NCI-H2196 treated with DMSO at 0.1 percent for 48 hours (cell line): ENCODE results near the gene NR1I2.

ENCODE experiments used
- DNase-seq: peaks from one replicate; lab custom pipeline; 2025; ENCODE audit not compliant: unreplicated experiment; lab: John Stamatoyannopoulos, UW

Gene NR1I2

GRCh38 chr3:119781330-119782198, at the start of gene NR1I2:
Gene NR1I2, plus strand, starts transcription at chr3:119782101.
- DNase-seq: no peak

DNA sequence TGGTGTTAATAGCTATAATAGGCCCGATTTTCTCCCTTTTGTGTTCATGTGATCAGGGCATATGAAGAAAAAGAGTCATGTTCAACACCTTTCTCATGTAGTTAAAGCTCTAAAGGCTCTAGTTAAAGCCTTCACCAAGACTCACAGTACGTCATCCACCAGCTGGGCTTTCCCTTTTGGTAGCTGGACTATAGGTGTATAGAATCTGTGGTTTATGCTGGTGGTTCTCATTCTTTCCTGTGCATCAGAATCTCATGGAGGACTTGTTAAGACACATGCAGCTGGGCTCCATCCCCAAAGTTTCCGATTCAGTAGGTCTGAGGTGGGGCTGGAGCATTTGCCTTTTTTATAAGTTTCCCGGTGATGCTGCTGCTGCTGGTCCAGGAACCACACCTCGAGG, 48.1 kb upstream of the NR1I2 start:
- DNase-seq: no peak

DNA sequence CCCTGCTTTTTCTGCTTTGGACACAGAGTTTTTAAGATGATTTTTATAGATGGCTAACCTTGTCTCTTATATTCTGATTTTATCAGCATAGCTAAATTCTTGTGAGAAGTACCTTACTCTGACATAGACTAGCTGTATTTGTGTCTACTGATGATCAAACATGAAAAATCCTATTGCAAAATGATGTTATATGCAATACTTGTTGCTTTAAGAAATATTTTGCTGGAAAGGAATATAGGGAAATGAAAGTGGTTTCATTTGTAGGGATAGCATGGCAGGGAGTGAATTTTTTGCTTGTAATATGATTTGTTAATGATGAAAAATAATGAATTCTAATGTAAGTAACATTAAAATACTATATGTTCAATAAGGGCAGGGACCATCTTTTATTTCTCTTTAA, 43.2 kb upstream of the NR1I2 start:
- DNase-seq: no peak

- no peak for DNase-seq
Measured at GRCh38 chr3:119741657-119742590, 40.0 kb upstream of the NR1I2 start.

DNA sequence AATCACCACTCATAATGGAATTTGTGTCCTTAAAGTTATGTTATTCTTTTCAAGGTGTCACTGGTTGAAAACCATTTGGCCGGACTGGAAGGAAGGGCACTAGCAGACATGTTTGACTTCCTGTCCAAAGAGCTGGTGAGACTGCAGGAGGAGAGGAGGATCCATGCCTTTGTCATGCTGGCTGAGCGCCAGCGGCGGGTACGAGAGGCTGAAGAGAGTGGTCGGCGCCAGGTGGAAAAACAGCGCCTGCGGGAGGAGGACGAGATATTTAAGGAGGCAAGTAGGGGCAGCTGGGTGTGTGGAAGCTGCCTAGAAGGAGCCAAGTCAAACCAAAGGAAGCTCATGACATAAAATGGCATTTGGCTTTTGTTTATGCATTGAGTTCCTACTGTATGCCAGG, 38.0 kb upstream of the NR1I2 start:
- DNase-seq: no peak

DNA sequence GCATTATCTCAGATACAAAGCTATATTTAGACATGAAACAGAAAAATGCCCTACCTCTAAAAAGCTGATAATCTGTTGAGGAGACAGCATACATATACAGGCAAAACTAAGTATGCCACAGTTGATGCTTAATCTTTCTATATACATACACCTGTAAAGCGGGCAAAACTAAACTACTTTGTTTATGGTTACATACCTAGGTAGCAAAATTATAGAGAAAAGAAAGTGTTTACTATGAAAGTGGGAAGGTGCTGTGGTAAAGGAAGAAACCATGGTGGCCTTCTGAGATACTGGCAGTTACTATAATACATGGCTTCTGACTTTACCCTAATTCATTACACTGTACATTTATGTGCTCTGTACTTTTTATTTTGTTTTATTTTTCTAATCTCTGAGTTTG, 36.0 kb upstream of the NR1I2 start:
- DNase-seq: no peak

GRCh38 chr3:119746423-119746822, 35.5 kb upstream of the NR1I2 start:
- no peak for DNase-seq

- DNase-seq: no peak
Measured at GRCh38 chr3:119747357-119747756, 34.5 kb upstream of the NR1I2 start.

GRCh38 chr3:119748991-119749390, 32.9 kb upstream of the NR1I2 start:
- no peak for DNase-seq

DNA sequence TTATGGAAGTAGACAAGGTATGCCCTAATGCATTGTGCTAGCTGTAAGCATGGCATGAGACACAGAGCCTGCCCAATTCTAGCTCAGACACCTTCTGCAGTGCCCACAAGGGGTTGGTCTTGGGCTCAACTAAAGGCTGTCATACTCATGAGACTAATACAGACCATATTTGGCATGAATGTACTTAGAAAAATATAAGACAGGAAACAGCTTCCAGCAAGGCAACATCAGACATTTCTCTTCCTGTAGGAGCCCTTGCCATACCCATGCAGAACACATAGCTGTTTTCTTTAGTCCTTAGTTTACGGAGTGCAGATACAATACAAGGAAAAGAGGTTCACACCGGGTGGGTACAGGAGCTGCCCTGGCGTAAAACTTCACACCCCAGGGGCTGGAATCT, 30.5 kb upstream of the NR1I2 start:
- no peak for DNase-seq

DNA sequence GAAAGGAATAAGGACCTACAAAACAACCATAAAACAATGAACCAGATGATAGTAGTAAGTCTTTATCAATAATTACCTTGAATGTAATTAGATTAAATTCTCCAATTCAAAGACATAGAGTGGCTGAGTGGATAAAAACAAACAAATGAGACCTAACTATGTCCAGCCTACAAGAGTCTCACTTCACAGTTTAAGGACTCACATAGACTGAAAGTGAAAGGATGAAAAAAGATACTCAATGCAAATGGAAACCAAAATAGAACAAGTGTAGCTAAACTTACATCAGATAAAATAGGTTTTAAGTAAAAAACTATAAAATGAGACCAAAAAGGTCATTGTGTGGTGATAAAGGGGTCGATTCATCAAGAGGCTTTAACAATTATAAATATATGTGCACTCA, 21.9 kb upstream of the NR1I2 start:
- DNase-seq: no peak

DNA sequence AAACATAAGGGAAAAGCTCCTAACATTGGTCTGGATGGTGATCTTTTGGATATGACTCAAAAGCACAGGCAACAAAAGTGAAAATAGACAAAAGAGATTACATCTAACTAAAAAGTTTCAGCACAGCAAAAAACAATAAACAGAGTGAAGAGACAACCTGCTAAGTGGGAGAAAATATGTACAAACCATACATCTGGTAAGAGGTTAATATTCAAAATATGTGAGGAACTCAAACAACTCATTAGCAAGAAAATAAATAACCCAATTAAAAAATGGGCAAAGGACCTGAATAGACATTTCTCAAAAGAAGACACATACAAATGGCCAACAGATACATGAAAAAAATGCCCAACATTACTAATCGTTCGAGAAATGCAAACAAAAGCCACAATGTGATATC, 19.0 kb upstream of the NR1I2 start:
- no peak for DNase-seq

- DNase-seq: no peak
Measured at GRCh38 chr3:119763466-119763865, 18.4 kb upstream of the NR1I2 start.

GRCh38 chr3:119765239-119765638, 16.7 kb upstream of the NR1I2 start:
- no peak for DNase-seq

- no peak for DNase-seq
Measured at GRCh38 chr3:119767936-119768601, 13.8 kb upstream of the NR1I2 start.

- DNase-seq: no peak
Measured at GRCh38 chr3:119768668-119769393, 13.1 kb upstream of the NR1I2 start.

GRCh38 chr3:119769394-119770149, 12.3 kb upstream of the NR1I2 start:
- DNase-seq: no peak

GRCh38 chr3:119774444-119774843, 7.5 kb upstream of the NR1I2 start:
- DNase-seq: no peak

DNA sequence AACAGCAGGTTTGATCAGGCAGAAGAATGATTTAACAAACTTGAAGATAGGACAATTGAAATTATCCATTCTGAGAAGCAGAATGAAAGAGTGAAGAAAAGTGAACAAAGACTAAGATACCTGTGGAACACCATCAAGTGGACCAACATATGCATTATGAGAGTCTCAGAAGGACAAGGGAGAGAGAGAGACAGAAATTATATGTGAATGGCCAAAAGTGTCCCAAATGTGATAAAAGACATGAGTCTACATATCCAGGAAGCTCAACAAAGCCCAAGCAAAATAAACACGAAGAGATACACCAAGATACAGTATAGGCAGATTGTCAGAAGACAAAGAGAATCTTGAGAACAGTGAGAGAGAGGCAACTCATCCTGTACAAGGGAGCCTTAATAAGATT, 5.6 kb upstream of the NR1I2 start:
- DNase-seq: no peak

GRCh38 chr3:119778176-119778575, 3.7 kb upstream of the NR1I2 start:
- DNase-seq: no peak
